WTC11 (cell line): ENCODE measurements around the gene KNSTRN. TPM values are rescaled to one million over a fixed set of nuclear protein-coding genes. Genes with fewer than 3 reads are reported as not detected.

Experiments
- ATAC-seq: fragments of 200-7000 bp; cut with Tn5 transposase; 2 replicates; pipeline ENCODE4 v1.10.0; 2021; ENCODE audit warnings: mild to moderate bottlenecking, moderate library complexity
- CTCF ChIA-PET: fragments of 300-600 bp; sonication (Branson Sonifier 250); formaldehyde crosslinking; loops from one replicate; lab custom pipeline; 2021; ENCODE audit warnings: antibody characterized with exemption; lab: Charles Lee
- POLR2A ChIA-PET: fragments of 350-600 bp; sonication (Branson Sonifier 250); formaldehyde crosslinking; loops from one replicate; lab custom pipeline; 2021; ENCODE audit warnings: antibody characterized with exemption; lab: Charles Lee
- DNase-seq: peaks from one replicate; pipeline ENCODE4 v3.0.0; 2021; ENCODE audit warnings: low spot score
- H3K27ac Mint-ChIP-seq: 2 replicates; pipeline ENCODE4 v1.8.0; 2021; ENCODE audit warnings: mixed read lengths
- H3K27me3 Mint-ChIP-seq: 2 replicates; pipeline ENCODE4 v1.8.0; 2021; ENCODE audit warnings: low read depth, mild to moderate bottlenecking, moderate library complexity, mixed read lengths
- H3K36me3 Mint-ChIP-seq: 2 replicates; pipeline ENCODE4 v1.8.0; 2021; ENCODE audit warnings: mixed read lengths
- H3K4me1 Mint-ChIP-seq: 2 replicates; pipeline ENCODE4 v1.8.0; 2022; ENCODE audit warnings: mixed read lengths
- H3K4me3 Mint-ChIP-seq: 2 replicates; pipeline ENCODE4 v1.8.0; 2021; ENCODE audit warnings: mild to moderate bottlenecking, moderate library complexity, mixed read lengths
- H3K9me3 Mint-ChIP-seq: 2 replicates; pipeline ENCODE4 v1.8.0; 2021; ENCODE audit warnings: mixed read lengths
- ELF4 ChIP-seq: sonication (generic); formaldehyde crosslinking; IDR thresholded peaks from 2 replicates; pipeline ENCODE4 v1.8.1; 2022; ENCODE audit warnings: low read depth, mild to moderate bottlenecking, moderate library complexity, missing genetic modification reagents
- EMX1 ChIP-seq: fragments of 250-450 bp; sonication (Bioruptor Pico); IDR thresholded peaks from 2 replicates; pipeline ENCODE4 v1.8.0; 2021; ENCODE audit warnings: mild to moderate bottlenecking
- GRHL2 ChIP-seq: fragments of 250-450 bp; sonication (Bioruptor Pico); IDR thresholded peaks from 2 replicates; pipeline ENCODE4 v1.8.0; 2022; ENCODE audit warnings: mild to moderate bottlenecking, moderate library complexity; ENCODE audit not compliant: insufficient replicate concordance, severe bottlenecking
- JAZF1 ChIP-seq: fragments of 250-450 bp; sonication (Bioruptor Pico); IDR thresholded peaks from 2 replicates; pipeline ENCODE4 v1.9.0; 2021; ENCODE audit warnings: moderate library complexity, mild to moderate bottlenecking, inconsistent platforms
- MXD4 ChIP-seq: fragments of 250-450 bp; sonication (Bioruptor Pico); IDR thresholded peaks from 2 replicates; pipeline ENCODE4 v1.8.0; 2021; ENCODE audit warnings: mild to moderate bottlenecking, moderate library complexity, borderline replicate concordance
- OVOL2 ChIP-seq: fragments of 250-450 bp; sonication (Bioruptor Pico); IDR thresholded peaks from 2 replicates; pipeline ENCODE4 v1.9.0; 2021; ENCODE audit warnings: mild to moderate bottlenecking, borderline replicate concordance
- SMAD3 ChIP-seq: sonication (generic); formaldehyde crosslinking; IDR thresholded peaks from 2 replicates; pipeline ENCODE4 v1.8.0; 2022; ENCODE audit warnings: missing genetic modification reagents, mild to moderate bottlenecking, borderline replicate concordance
- SOX15 ChIP-seq: fragments of 250-450 bp; sonication (Bioruptor Pico); IDR thresholded peaks from 2 replicates; pipeline ENCODE4 v1.9.0; 2021; ENCODE audit warnings: mild to moderate bottlenecking
- TCF7 ChIP-seq: sonication (generic); formaldehyde crosslinking; IDR thresholded peaks from 2 replicates; pipeline ENCODE4 v1.8.0; 2022; ENCODE audit warnings: mild to moderate bottlenecking, low read depth, missing genetic modification reagents, moderate library complexity
- ZNF121 ChIP-seq: sonication (generic); formaldehyde crosslinking; IDR thresholded peaks from 2 replicates; pipeline ENCODE4 v1.8.0; 2023; ENCODE audit warnings: missing genetic modification reagents
- ZNF396 ChIP-seq: fragments of 250-450 bp; sonication (Bioruptor Pico); IDR thresholded peaks from 2 replicates; pipeline ENCODE4 v1.8.0; 2021; ENCODE audit warnings: mild to moderate bottlenecking, moderate library complexity, borderline replicate concordance
- ZNF423 ChIP-seq: fragments of 250-450 bp; sonication (Bioruptor Pico); IDR thresholded peaks from 2 replicates; pipeline ENCODE4 v2.1.2; 2022; ENCODE audit warnings: mild to moderate bottlenecking, moderate library complexity
- ZNF671 ChIP-seq: fragments of 250-450 bp; sonication (Bioruptor Pico); IDR thresholded peaks from 2 replicates; pipeline ENCODE4 v1.8.0; 2021; ENCODE audit warnings: mild to moderate bottlenecking
- total RNA-seq: library from RNA; stranded (reverse); gene quantifications from 3 replicates; pipeline ENCODE4 v1.2.3, GENCODE V29; 2021
- TF ChIP-seq, protein P1 (sequence below): sonication (generic); formaldehyde crosslinking; IDR thresholded peaks from 2 replicates; pipeline ENCODE4 v1.8.1; 2022; ENCODE audit warnings: missing genetic modification reagents, borderline replicate concordance
- TF ChIP-seq, protein P2 (sequence below): sonication (generic); formaldehyde crosslinking; IDR thresholded peaks from 2 replicates; pipeline ENCODE4 v1.8.0; 2022; ENCODE audit warnings: missing genetic modification reagents
- TF ChIP-seq, protein P3 (sequence below): sonication (generic); formaldehyde crosslinking; IDR thresholded peaks from 2 replicates; pipeline ENCODE4 v1.8.0; 2023; ENCODE audit warnings: missing genetic modification reagents
- TF ChIP-seq, protein P4 (sequence below): sonication (generic); formaldehyde crosslinking; IDR thresholded peaks from 2 replicates; pipeline ENCODE4 v1.8.1; 2023; ENCODE audit warnings: mild to moderate bottlenecking, missing genetic modification reagents, moderate library complexity
- TF ChIP-seq, protein P5 (sequence below): sonication (generic); formaldehyde crosslinking; IDR thresholded peaks from 2 replicates; pipeline ENCODE4 v1.8.1; 2022; ENCODE audit warnings: mild to moderate bottlenecking, moderate library complexity, missing genetic modification reagents
- TF ChIP-seq, protein P6 (sequence below): sonication (generic); formaldehyde crosslinking; IDR thresholded peaks from 2 replicates; pipeline ENCODE4 v1.8.1; 2023; ENCODE audit warnings: mild to moderate bottlenecking, moderate library complexity, missing genetic modification reagents

KNSTRN gene
- total RNA-seq, 1 experiment from 2014 or later = 73.4 TPM

DNA sequence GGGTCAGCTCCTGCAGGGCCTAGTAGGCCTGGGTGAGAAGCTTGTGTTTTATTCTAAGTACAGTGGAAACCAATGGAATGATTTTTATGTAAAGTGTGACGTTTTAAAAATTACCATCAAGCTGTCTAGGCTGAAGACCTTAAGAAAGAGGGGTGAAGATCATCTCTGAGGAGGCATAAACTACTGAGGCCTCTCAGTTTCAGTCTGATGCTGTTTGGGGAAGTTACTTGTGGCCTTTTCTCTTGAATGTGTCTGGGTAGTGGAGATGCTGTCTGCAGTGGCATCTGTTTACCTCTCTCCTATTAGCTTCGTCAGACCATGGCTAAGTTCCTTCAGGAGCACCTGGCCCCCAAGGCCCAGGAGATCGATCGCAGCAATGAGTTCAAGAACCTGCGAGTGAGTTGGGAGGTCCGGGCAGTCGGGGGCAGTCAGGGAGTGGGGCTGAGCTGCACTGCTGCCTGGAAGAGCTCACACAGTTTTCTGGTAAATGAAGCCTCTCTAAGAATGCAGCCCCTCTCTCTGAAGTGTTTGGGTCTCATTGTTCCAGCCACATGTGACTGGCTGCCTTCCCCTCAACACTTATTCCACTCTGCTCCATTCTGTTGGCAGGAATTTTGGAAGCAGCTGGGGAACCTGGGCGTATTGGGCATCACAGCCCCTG lies 24.9 kb downstream of the KNSTRN start:
- TF ChIP-seq, protein P1, sequence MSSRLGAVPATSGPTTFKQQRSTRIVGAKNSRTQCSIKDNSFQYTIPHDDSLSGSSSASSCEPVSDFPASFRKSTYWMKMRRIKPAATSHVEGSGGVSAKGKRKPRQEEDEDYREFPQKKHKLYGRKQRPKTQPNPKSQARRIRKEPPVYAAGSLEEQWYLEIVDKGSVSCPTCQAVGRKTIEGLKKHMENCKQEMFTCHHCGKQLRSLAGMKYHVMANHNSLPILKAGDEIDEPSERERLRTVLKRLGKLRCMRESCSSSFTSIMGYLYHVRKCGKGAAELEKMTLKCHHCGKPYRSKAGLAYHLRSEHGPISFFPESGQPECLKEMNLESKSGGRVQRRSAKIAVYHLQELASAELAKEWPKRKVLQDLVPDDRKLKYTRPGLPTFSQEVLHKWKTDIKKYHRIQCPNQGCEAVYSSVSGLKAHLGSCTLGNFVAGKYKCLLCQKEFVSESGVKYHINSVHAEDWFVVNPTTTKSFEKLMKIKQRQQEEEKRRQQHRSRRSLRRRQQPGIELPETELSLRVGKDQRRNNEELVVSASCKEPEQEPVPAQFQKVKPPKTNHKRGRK (CRISPR knock-in tag) = no peak
- no peak for TF ChIP-seq GRHL2 (CRISPR knock-in tag)
- no peak for TF ChIP-seq ZNF671
- TF ChIP-seq ELF4 (CRISPR knock-in tag) = no peak
- TF ChIP-seq, protein P2, sequence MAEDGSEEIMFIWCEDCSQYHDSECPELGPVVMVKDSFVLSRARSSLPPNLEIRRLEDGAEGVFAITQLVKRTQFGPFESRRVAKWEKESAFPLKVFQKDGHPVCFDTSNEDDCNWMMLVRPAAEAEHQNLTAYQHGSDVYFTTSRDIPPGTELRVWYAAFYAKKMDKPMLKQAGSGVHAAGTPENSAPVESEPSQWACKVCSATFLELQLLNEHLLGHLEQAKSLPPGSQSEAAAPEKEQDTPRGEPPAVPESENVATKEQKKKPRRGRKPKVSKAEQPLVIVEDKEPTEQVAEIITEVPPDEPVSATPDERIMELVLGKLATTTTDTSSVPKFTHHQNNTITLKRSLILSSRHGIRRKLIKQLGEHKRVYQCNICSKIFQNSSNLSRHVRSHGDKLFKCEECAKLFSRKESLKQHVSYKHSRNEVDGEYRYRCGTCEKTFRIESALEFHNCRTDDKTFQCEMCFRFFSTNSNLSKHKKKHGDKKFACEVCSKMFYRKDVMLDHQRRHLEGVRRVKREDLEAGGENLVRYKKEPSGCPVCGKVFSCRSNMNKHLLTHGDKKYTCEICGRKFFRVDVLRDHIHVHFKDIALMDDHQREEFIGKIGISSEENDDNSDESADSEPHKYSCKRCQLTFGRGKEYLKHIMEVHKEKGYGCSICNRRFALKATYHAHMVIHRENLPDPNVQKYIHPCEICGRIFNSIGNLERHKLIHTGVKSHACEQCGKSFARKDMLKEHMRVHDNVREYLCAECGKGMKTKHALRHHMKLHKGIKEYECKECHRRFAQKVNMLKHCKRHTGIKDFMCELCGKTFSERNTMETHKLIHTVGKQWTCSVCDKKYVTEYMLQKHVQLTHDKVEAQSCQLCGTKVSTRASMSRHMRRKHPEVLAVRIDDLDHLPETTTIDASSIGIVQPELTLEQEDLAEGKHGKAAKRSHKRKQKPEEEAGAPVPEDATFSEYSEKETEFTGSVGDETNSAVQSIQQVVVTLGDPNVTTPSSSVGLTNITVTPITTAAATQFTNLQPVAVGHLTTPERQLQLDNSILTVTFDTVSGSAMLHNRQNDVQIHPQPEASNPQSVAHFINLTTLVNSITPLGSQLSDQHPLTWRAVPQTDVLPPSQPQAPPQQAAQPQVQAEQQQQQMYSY (CRISPR knock-in tag) = no peak
- TF ChIP-seq SMAD3 (CRISPR knock-in tag) = no peak
- no peak for TF ChIP-seq TCF7 (CRISPR knock-in tag)
- TF ChIP-seq OVOL2 = no peak
- TF ChIP-seq, protein P3, sequence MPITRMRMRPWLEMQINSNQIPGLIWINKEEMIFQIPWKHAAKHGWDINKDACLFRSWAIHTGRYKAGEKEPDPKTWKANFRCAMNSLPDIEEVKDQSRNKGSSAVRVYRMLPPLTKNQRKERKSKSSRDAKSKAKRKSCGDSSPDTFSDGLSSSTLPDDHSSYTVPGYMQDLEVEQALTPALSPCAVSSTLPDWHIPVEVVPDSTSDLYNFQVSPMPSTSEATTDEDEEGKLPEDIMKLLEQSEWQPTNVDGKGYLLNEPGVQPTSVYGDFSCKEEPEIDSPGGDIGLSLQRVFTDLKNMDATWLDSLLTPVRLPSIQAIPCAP (CRISPR knock-in tag) = no peak
- no peak for TF ChIP-seq ZNF121 (CRISPR knock-in tag)
- TF ChIP-seq, protein P4, sequence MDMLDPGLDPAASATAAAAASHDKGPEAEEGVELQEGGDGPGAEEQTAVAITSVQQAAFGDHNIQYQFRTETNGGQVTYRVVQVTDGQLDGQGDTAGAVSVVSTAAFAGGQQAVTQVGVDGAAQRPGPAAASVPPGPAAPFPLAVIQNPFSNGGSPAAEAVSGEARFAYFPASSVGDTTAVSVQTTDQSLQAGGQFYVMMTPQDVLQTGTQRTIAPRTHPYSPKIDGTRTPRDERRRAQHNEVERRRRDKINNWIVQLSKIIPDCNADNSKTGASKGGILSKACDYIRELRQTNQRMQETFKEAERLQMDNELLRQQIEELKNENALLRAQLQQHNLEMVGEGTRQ = no peak
- TF ChIP-seq SOX15 (CRISPR knock-in tag) = no peak
- TF ChIP-seq EMX1 (CRISPR knock-in tag) = no peak
- no peak for TF ChIP-seq ZNF396 (CRISPR knock-in tag)
- no peak for TF ChIP-seq JAZF1 (CRISPR knock-in tag)
- TF ChIP-seq, protein P5, sequence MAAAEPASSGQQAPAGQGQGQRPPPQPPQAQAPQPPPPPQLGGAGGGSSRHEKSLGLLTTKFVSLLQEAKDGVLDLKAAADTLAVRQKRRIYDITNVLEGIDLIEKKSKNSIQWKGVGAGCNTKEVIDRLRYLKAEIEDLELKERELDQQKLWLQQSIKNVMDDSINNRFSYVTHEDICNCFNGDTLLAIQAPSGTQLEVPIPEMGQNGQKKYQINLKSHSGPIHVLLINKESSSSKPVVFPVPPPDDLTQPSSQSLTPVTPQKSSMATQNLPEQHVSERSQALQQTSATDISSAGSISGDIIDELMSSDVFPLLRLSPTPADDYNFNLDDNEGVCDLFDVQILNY (CRISPR knock-in tag) = no peak
- TF ChIP-seq, protein P6, sequence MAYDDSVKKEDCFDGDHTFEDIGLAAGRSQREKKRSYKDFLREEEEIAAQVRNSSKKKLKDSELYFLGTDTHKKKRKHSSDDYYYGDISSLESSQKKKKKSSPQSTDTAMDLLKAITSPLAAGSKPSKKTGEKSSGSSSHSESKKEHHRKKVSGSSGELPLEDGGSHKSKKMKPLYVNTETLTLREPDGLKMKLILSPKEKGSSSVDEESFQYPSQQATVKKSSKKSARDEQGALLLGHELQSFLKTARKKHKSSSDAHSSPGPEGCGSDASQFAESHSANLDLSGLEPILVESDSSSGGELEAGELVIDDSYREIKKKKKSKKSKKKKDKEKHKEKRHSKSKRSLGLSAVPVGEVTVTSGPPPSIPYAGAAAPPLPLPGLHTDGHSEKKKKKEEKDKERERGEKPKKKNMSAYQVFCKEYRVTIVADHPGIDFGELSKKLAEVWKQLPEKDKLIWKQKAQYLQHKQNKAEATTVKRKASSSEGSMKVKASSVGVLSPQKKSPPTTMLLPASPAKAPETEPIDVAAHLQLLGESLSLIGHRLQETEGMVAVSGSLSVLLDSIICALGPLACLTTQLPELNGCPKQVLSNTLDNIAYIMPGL (CRISPR knock-in tag) = no peak
- no peak for TF ChIP-seq MXD4 (CRISPR knock-in tag)
- TF ChIP-seq ZNF423 = no peak
- H3K4me3 Mint-ChIP-seq = peak overlapping the region; percentile 88
- ATAC-seq = no peak
- ChIA-PET POLR2A (no interaction called here), CTCF (interaction anchor here (1.1 to 2.8 kb wide), 3 partner anchors 10 to 70 kb away, joined by 4 to 24 read pairs (median 4); no protein-coding TSS in a partner anchor)
- peak overlapping the region; percentile 83 for H3K27ac Mint-ChIP-seq
- peaks cover 17% of the 10 kb centered on the region for H3K4me1 Mint-ChIP-seq
- H3K27me3 Mint-ChIP-seq = no peaks in the 10 kb centered on the region
- H3K36me3 Mint-ChIP-seq = peaks cover 41% of the 10 kb centered on the region
- DNase-seq = no peak
- H3K9me3 Mint-ChIP-seq = no peaks in the 10 kb centered on the region
